AML-193 (cell line): ENCODE results near the gene ELP2.
"Not testable (repeated sequence)": the region's sequence is repeated elsewhere in the genome, so short reads cannot be mapped to it uniquely, and the experiment has no call there.

ENCODE experiments used
- DNase-seq, 2 experiments: peaks; one replicate each; lab custom pipeline; 2025; lab: John Stamatoyannopoulos, UW

Gene ELP2

GRCh38 chr18:36191286-36191685 is 61.6 kb downstream of the ELP2 start:
- no peak for DNase-seq

GRCh38 chr18:36191711-36192110 is 62.0 kb downstream of the ELP2 start:
- DNase-seq = no peak

DNA sequence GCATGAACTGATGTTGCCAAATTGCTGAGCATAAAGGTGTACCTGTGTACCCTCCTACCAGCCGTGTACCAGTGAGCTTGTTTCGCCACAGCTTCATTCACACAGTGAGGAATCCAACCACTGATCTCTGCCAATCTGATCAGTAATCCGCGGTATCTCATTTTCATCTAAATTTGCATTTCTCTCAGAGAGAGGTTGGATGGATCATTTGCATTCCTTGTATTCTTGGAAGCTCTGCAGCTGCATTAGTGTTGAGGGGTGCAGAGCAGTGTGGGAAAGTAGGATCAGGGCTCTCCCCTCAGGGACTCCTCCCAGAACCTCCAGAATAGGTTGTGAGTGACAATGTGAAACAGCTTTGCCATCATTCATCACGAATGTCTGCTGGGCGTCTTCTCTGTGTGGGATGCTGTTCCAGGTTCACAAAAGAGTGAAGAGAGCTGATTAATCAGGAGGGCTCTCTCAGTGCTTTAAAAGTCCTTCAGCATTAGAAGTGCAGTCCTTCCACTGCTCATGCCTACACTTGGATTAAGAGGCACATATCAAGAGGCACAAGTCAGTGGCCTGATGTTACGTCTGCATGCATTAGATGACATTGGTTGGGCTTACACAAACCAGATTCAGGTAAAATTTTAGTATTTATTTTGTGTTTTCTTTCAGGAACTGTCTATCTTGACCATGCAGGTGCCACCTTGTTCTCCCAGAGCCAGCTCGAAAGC is 65.1 kb downstream of the ELP2 start:
- DNase-seq = no peak

DNA sequence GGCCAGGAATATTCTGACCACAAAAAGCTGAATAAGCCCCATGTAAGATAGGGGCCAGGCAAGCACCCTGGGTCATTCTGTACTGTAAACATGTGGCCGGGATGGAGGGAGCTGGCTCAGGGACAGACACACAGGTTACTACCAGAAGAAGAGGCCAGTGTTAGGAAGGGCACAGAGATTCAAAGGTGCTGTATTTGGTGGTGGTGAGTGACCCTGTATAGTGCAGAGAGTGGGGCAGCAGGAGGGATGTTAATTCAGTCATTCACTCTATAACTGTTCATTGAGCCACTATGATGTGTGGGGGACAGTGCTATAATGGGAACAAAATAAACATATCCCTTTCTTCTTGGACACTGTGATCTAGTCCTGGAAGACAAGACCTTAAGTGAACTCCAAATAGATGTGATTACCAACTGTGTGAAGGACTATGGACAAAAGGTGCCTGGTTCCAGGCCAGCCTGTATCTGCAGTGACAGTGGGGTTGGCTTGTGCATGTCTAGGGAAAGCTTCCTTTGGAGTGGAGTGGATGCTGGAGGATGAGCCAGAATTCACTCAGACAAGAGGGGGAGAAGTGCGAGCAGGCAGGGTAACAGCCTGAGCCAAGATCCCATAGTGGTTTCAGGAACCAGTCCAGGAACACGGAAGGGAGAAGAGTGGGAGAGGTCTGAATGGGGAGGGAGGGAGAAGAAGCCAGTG is 65.9 kb downstream of the ELP2 start:
- no peak for DNase-seq

GRCh38 chr18:36196238-36196995 is 66.7 kb downstream of the ELP2 start:
- no peak for DNase-seq

GRCh38 chr18:36197511-36198166 is 67.9 kb downstream of the ELP2 start:
- DNase-seq = no peak

DNA sequence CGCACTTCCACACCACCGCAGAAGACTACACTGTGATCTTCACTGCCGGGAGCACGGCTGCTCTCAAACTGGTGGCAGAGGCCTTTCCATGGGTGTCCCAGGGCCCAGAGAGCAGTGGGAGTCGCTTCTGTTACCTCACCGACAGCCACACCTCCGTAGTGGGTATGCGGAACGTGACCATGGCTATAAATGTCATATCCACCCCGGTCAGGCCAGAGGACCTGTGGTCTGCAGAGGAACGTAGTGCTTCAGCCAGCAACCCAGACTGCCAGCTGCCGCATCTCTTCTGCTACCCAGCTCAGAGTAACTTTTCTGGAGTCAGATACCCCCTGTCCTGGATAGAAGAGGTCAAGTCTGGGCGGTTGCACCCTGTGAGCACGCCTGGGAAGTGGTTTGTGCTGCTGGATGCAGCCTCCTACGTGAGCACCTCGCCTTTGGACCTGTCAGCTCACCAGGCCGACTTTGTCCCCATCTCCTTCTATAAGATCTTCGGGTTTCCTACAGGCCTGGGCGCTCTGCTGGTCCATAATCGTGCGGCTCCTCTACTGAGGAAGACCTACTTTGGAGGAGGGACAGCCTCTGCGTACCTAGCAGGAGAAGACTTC is 70.1 kb downstream of the ELP2 start:
- DNase-seq = no peak

DNA sequence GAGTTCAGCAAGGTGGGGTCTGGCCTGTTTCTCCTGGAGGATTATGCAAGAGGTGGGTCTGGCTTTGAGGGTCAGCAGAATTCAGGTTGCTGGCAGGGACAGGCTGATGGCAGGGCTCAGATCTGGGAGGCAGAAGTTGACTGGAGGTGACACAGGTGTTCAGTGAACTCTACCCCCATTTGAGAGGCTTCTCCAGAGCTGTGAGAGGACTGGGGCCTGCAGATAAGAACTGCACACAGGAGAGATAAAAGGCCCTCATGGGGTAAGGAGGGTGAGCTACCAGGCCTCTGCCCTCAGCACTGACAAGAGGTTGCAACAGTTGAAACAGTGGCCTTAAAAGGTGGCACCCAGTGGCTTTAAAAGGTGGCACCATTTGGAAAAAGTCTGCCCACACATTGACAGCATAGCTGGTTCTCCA is 70.7 kb downstream of the ELP2 start:
- no peak for DNase-seq

DNA sequence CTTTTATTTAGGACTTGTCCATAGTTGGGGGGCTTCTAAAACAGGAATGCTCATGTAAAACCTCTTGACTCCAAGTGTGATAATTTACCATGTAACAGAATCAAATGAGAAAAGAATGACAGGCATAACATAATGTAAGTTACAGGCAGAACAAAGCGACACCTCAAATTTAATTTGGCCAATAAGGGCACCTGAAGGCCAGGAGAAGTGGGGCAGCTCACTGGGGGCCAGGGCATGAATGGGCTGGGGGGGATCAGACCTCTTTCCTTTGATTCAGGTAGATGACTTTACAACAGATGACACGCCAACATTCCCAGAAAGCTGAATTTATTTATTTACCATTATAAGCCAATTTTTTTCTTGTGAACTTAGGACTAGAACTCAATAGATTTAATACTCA is 72.1 kb downstream of the ELP2 start:
- DNase-seq = no peak

DNA sequence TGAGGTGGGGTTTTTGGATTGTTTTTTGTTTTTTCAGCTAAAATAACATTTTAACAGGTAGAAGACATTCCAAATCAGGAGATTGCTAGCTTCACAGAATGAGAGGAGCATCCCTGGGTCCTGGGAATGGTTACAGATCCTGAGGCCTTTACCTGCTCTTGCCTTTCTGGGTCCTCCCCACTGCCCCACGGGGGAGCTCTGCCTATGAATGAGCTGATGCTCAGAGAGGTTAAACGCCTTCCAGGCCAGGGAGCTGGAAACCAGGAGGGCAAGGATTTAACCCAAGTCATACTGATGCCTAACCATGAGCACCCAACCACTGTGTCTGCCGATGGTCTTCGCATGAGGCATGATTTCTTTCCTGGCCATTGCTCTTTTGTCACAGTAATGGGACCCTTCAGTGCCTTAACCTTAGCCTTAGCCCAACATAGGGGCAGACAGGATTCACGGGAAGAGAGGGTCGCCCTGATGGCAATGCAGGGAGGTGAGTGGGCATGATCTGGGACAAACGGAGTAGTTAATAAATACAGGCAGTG is 73.7 kb downstream of the ELP2 start:
- DNase-seq = no peak

- no peak for DNase-seq
Observed at GRCh38 chr18:36205166-36205565, 75.5 kb downstream of the ELP2 start.

DNA sequence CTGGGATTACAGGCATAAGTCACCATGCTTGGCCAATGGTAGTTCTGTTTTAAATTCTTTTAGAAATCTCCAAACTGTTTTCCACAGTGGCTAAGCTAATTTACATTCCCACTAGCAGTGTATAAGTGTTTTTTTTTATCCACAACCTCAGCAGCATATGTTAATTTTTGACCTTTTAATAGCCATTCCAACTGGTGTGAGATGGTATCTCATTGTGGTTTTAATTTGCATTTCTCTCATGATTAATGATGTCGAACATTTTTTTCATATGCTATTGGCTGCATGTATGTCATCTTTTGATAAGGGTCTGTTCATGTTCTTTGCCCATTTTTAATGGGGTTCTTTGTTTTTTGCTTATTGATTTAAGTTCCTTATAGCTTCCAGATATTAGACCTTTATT is 77.6 kb downstream of the ELP2 start:
- no peak for DNase-seq

- DNase-seq = not testable (repeated sequence)
Observed at GRCh38 chr18:36207969-36208368, 78.3 kb downstream of the ELP2 start.

DNA sequence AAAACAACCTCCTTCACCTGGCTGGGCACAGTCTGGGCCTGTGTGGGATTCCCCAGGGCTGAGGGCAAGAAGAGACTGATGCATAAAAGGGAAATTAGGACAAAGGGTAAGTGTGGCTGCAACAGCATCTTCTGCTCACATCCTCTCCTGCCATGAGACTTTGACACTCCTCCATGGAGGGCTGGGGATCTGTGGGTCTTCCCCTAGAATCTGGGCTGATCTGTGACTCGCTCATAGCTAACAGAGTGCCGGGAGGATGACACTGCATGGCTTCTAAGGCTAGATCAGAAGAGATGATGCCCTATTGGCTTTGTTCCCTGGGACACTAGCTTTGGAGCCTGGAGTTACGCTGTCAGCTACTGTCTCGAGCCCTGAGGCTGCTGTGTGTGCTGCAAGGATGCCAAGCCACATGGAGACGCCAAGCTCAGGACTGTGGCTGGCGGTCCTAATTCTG is 81.9 kb downstream of the ELP2 start:
- no peak for DNase-seq

- no peak for DNase-seq
Observed at GRCh38 chr18:36212301-36213171, 82.8 kb downstream of the ELP2 start.

DNA sequence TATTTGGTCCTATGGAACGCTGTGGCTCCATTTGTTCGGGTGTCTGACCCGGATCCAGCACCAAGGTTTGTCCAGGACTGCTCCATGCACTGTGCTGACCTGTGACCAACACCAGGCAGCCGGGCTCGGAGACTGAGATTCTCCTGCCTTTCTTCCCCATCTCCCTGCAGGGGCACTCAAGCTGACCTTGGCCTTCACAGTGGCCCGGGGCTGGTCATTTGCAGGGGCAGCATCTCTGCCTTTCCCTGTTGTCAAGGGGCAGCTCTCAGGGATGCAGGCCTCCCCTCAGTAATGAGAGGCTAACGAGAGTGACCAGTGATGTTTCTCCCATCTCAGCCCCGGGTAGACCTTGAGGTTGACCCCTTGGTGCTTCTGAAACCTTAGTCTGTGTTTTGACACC is 85.1 kb downstream of the ELP2 start:
- no peak for DNase-seq

DNA sequence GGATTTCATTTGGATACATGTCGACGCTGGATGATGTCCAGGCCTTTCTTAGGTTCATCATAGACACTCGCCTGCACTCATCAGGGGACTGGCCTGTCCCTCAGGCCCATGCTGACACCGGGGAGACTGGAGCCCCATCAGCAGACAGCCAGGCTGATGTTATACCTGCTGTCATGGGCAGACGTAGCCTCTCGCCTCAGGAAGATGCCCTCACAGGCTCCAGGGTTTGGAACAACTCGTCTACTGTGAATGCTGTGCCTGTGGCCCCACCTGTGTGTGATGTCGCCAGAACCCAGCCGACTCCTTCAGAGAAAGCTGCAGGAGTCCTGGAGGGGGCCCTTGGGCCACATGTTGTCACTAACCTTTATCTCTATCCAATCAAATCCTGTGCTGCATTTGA is 85.9 kb downstream of the ELP2 start:
- no peak for DNase-seq

- no peak for DNase-seq
Observed at GRCh38 chr18:36217348-36217747, 87.6 kb downstream of the ELP2 start.

GRCh38 chr18:36229188-36229587 is 99.5 kb downstream of the ELP2 start:
- DNase-seq = no peak
